Epithelial cell of proximal tubule (primary cell): ENCODE results near the gene TNIK. TPM values are rescaled to one million over a fixed set of nuclear protein-coding genes. Genes with fewer than 3 reads are reported as not detected.

Source experiments
- DNase-seq: peaks from one replicate; pipeline ENCODE4 v3.0.0-alpha.2; 2011; ENCODE audit warnings: low read depth
- H3K4me3 ChIP-seq: 2 replicates; pipeline ENCODE4 v1.5.1; 2011; ENCODE audit warnings: low read depth, mild to moderate bottlenecking, low read length
- total RNA-seq: library from RNA; depleted of rRNA; stranded (reverse); fragments of >200 nt; gene quantifications from 2 replicates; pipeline ENCODE4 v1.2.3, GENCODE V29; 2015
- TF ChIP-seq, protein P1 (sequence below): conservative IDR thresholded peaks from 2 replicates; pipeline ENCODE4 v1.5.1; 2012; ENCODE audit warnings: low read depth, mild to moderate bottlenecking, low read length

Gene TNIK
- total RNA-seq, 1 donor from 2014 or later = 11.8 TPM

DNA sequence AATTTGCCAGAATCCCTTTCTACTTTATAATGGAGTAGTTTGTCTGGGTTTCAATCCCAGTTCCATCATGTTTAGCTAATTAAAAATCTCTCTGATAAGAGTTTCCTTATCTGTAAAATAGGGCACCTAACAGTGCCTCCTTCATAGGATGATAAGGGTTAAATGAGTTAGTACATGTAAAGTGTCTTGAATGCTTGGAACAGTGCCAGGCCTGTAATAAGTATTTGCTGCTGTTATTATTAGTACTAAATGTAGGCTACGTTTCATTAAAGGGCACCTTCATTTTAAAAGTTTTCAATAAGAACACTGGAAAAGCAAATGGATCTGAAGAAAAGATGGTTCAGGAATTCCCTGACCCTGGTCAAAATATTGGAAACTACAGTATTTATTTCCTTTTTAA, 421.9 kb downstream of the TNIK start:
- no peak overlapping the region for H3K4me3 ChIP-seq
- TF ChIP-seq, protein P1, sequence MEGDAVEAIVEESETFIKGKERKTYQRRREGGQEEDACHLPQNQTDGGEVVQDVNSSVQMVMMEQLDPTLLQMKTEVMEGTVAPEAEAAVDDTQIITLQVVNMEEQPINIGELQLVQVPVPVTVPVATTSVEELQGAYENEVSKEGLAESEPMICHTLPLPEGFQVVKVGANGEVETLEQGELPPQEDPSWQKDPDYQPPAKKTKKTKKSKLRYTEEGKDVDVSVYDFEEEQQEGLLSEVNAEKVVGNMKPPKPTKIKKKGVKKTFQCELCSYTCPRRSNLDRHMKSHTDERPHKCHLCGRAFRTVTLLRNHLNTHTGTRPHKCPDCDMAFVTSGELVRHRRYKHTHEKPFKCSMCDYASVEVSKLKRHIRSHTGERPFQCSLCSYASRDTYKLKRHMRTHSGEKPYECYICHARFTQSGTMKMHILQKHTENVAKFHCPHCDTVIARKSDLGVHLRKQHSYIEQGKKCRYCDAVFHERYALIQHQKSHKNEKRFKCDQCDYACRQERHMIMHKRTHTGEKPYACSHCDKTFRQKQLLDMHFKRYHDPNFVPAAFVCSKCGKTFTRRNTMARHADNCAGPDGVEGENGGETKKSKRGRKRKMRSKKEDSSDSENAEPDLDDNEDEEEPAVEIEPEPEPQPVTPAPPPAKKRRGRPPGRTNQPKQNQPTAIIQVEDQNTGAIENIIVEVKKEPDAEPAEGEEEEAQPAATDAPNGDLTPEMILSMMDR = no peak
- no peak for DNase-seq

DNA sequence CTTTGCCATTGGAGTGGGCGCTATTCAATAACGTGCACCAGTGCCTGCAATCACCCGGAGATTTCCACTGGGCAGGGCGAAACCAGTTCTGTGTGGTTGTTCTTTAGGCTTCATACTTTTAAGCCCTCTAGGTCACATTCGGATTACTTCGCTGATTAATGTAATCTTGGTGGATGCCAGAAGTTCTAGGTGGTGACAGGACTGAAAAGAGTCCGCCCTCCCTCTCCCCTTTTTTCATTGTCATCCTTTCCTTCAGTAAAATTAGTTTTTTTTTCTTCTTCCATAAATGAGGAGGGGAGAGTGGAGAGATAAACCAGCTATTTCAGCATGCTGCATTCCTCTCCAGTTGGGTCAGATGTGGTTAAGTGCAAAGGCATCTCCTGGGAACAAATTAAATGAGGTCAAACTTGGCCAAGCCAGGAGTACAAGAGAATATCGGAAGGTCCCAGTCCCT, 431.4 kb downstream of the TNIK start:
- H3K4me3 ChIP-seq = peak overlapping the region; percentile 36
- DNase-seq = peak; percentile 85
- TF ChIP-seq, protein P1 = no peak

GRCh38 chr3:171028025-171028778, 432.0 kb downstream of the TNIK start:
- peak overlapping the region; percentile 36 for H3K4me3 ChIP-seq
- DNase-seq = peak; percentile 56
- TF ChIP-seq, protein P1 = no peak

DNA sequence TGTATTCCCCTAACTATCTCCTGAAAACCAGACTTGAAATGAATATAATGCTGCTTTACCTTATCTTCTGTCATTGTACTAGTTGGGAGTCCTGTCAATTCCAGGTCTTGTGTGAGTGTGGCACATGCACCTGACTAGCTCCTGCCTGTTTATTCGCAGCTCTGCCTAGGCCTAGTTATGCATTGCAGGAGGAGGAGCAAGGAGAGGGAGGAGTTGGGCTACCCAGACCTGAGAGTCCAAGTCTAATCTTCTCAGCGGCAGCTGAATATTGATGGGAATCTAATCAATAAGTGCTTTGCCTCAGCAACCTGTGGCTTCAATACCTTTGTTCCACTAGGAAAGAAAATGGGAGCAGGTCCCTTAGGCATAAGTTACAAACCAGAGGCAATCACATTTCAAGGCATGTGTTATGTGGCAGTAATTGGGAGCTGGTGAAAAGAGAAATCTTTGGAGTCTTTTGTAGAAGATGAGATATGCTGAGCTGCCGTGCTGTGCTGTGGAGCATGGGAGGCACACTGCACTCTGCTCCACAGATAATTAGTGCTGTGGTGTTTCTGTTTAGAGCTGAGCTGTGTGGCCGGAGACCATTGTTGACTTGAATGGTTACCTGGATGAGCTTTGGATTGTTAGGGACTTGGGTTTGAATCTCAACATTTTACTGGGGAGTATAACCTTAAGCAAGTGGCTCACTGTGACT, 433.5 kb downstream of the TNIK start, which contains the start of gene SLC2A2:
SLC2A2 (minus strand) TSS at position 124 of the 697 bp plus-strand sequence; CDS start at position 74, 50 bp downstream.
- DNase-seq = peak; percentile 66
- TF ChIP-seq, protein P1 = no peak
- peak within 1 kb of the TSS; percentile 49 for H3K4me3 ChIP-seq

- peak overlapping the region; percentile 40 for H3K4me3 ChIP-seq
- TF ChIP-seq, protein P1 = no peak
- DNase-seq = no peak
These were observed 436.6 kb downstream of the TNIK start for GRCh38 chr3:171023566-171023965.

DNA sequence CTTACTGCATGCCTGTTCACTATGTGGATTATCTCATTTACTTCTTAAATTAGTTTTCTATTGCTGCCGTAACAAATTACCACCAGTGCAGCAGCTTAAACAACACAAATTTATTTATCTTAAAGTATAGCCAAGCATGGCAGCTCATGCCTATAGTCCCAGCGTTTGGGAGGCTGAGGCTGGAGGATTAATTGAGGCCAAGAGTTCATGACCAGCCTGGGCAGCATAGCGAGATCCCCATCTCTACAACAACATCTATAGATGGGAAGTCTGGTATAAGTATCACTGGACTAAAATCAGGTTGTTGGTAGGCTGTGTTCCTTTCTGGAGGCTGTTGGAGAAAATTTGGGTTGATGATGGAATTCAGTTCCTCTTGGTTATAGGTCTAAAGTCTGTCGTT, 438.8 kb downstream of the TNIK start:
- H3K4me3 ChIP-seq = no peak overlapping the region
- DNase-seq = no peak
- TF ChIP-seq, protein P1 = no peak
